ENCODE measurements around the gene C2orf15. TPM values are rescaled to one million over a fixed set of nuclear protein-coding genes. Genes with fewer than 3 reads are reported as not detected.
"Not testable (repeated sequence)": the region's sequence is repeated elsewhere in the genome, so short reads cannot be mapped to it uniquely, and the experiment has no call there.

C2orf15 gene
- total RNA-seq, 4 donors from 2014 or later = 0.49 to 1.2 (median 0.86) TPM

DNA sequence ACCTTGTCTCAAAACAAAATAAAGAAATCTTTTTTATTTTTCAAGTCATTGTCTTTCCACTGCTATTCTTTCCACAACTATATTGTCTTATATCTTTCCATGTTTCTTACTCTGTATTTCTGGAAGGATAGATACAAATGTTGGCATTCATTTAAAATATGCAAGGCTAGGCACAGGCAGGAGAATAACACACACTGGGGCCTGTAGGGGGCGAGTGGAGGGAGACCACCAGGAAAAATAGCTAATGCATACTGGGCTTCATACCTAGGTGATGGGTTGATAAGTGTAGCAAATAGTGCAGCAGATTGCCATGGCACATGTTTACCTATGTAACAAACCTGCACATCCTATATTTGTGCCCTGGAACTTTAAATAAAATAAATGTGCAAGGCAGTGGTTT, 49.0 kb downstream of the C2orf15 start:
- H3K27ac ChIP-seq = no peak overlapping the region
- H3K4me3 ChIP-seq = no peak overlapping the region
- intact Hi-C loops (cut with DNase I) = no loop called here
- H3K9me3 ChIP-seq = no peaks in the 10 kb centered on the region
- H3K27me3 ChIP-seq = no peaks in the 10 kb centered on the region
- no peaks in the 10 kb centered on the region for H3K4me1 ChIP-seq
- no peak for DNase-seq
- WGBS, 2 donors = 78 to 89% methylated on average over 1 of the region's 1 CpG
- peaks cover under 1 to 94% (median 11%) of the 10 kb centered on the region in 3 donors for H3K36me3 ChIP-seq
- TF ChIP-seq, protein P1, sequence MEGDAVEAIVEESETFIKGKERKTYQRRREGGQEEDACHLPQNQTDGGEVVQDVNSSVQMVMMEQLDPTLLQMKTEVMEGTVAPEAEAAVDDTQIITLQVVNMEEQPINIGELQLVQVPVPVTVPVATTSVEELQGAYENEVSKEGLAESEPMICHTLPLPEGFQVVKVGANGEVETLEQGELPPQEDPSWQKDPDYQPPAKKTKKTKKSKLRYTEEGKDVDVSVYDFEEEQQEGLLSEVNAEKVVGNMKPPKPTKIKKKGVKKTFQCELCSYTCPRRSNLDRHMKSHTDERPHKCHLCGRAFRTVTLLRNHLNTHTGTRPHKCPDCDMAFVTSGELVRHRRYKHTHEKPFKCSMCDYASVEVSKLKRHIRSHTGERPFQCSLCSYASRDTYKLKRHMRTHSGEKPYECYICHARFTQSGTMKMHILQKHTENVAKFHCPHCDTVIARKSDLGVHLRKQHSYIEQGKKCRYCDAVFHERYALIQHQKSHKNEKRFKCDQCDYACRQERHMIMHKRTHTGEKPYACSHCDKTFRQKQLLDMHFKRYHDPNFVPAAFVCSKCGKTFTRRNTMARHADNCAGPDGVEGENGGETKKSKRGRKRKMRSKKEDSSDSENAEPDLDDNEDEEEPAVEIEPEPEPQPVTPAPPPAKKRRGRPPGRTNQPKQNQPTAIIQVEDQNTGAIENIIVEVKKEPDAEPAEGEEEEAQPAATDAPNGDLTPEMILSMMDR (IDR thresholded peaks at IDR 0.05) = no peak
- TF ChIP-seq POLR2A (IDR thresholded peaks at IDR 0.05) = no peak

DNA sequence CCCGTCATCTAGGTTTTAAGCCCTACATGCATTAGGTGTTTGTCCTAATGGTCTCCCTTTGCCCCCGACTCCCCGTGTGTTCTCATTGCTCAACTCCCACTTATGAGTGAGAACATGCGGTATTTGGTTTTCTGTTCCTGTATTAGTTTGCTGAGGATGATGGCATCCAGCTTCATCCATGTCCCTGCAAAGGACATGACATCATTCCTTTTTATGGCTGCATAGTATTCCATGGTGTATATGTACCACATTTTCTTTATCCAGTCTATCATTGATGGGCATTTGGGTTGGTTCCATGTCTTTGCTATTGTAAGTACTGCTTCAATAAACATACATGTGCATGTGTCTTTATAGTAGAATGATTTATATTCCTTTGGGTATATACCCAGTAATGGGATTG, 50.9 kb downstream of the C2orf15 start:
- DNase-seq; H3K27ac ChIP-seq; H3K4me1 ChIP-seq; H3K27me3 ChIP-seq; H3K4me3 ChIP-seq; H3K9me3 ChIP-seq; intact Hi-C loops (cut with DNase I): not testable (repeated sequence)
- WGBS, 2 donors = 98 to 100% methylated on average over 4 of the region's 4 CpGs
- H3K36me3 ChIP-seq = peaks cover 5 to 100% (median 18%) of the 10 kb centered on the region in 3 donors

DNA sequence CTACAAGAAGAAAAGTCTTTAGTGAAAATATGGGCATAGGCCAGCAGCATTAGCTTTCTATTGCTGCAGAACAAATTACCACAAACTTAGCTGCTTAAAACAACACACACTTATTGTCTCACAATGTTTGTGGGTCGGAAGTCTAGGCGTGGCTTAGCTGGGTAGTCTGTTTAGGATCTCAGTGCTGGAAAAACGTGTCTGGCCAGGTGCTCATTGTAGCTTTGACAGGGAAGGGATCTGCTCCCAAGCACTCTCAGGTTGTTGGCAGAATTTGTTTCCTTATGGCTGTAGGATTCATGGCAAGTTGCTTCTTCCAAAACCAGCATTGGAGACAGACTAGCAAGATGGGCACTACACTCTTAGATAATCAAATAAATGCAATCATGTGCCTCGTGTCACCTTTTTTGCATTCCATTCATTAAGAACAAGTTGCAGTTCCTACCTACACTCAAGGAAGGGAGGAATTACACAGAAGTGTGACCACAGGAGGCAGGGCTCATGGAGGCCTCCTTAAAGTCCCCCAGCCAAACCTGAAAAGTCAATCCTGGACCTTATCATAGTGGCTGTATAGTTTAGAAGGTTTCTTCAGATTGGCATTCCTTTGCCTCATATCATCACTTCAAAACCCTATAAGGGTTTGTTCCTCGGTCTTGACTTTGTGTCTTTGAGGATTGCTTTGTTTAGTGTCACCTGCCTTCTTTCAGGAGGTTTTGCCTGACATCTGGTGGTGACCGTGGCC, 56.8 kb downstream of the C2orf15 start:
- Histone ChIP-seq H3K4me3 (no peak overlapping the region), H3K27me3 (no peaks in the 10 kb centered on the region), H3K4me1 (peaks cover 0 to 18% (median 0%) of the 10 kb centered on the region in 3 donors), H3K36me3 (peaks cover 5 to 54% (median 13%) of the 10 kb centered on the region in 3 donors), H3K27ac (peak overlapping the region in 3 of 4 donors; percentile 40 to 67 (median 63)), H3K9me3 (no peaks in the 10 kb centered on the region)
- intact Hi-C loops (cut with DNase I) = no loop called here
- WGBS, 2 donors = 71 to 79% methylated on average over 6 of the region's 6 CpGs
- DNase-seq = no peak
- TF ChIP-seq, protein P1 (IDR thresholded peaks at IDR 0.05) = no peak
- TF ChIP-seq POLR2A (IDR thresholded peaks at IDR 0.05) = no peak

DNA sequence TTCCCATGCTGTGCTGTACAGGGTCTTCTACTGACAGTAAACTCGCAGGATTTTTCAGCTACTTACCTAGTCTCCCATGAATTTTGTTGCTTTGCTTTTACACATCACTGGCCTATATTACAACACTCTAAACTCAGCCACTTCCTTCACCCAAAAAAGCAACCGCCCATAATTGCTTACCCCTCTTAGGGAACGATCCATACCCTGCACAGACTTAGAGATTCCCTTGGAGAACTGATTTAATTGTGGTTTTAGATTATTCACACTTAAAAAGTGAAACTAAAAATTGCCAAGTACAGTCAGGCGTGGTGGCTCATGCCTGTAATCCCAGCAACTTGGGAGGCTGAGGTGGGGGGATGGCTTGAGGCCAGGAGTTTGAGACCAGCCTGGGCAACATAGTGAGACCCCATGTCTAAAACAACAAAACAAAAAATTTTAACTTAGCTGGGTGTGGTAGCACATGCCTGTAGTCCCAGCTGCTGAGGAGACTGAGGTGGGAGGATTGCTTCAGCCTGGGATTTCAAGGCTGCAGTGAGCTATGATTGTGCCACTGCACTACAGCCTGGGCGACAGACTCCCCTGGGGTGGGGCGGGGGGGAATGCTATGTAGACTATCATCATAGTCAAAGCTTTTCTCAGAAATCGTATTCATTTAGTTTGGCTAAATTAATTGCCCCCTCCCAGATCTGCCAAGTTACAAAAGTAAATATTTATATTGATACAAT, 58.7 kb downstream of the C2orf15 start:
- intact Hi-C loops (cut with DNase I) = no loop called here
- H3K27me3 ChIP-seq = no peaks in the 10 kb centered on the region
- H3K36me3 ChIP-seq = peaks cover 5 to 35% (median 13%) of the 10 kb centered on the region in 3 donors
- no peak for TF ChIP-seq POLR2A (IDR thresholded peaks at IDR 0.05)
- TF ChIP-seq, protein P1 (IDR thresholded peaks at IDR 0.05) = no peak
- WGBS, 2 donors = 85 to 88% methylated on average over 6 of the region's 7 CpGs
- no peak overlapping the region for H3K4me3 ChIP-seq
- peaks cover 0 to 18% (median 0%) of the 10 kb centered on the region in 3 donors for H3K4me1 ChIP-seq
- no peak overlapping the region for H3K27ac ChIP-seq
- H3K9me3 ChIP-seq = no peaks in the 10 kb centered on the region
- no peak for DNase-seq

Small RNA genes within 50 kb of the gene (small RNA-seq; reads per million reads assigned to genes)
- gene AC092587.1 = 0 reads per million in 4 donors

Other genes with a start within 250 kb of the C2orf15 start
- 10 to 100 TPM in 2 of 4 donors, 1 to 10 TPM in 2; 6.5 to 33.6 (median 9.7) TPM for gene CRACDL, start 205.5 kb upstream of the C2orf15 start, total RNA-seq
- 10 to 100 TPM in 1 of 4 donors, 1 to 10 TPM in 3; 2.3 to 12.1 (median 4.8) TPM for gene TSGA10, start 13.2 kb downstream of the C2orf15 start, total RNA-seq
- gene LIPT1, start 13.3 kb downstream of the C2orf15 start, total RNA-seq = 1 to 10 TPM; 2.5 to 6.9 (median 4.4) TPM
- gene MITD1, start 39.4 kb downstream of the C2orf15 start, total RNA-seq = 10 to 100 TPM; 10.8 to 32.3 (median 28.7) TPM
- gene MRPL30, start 39.5 kb downstream of the C2orf15 start, total RNA-seq = 10 to 100 TPM; 18.3 to 35.9 (median 32.8) TPM
- not detected for gene LYG2, start 114.0 kb downstream of the C2orf15 start, total RNA-seq
- gene LYG1, start 159.5 kb downstream of the C2orf15 start, total RNA-seq = under 1 TPM in 1 of 4 donors, not detected in 3; 0.95 TPM
- gene TXNDC9, start 194.6 kb downstream of the C2orf15 start, total RNA-seq = 10 to 100 TPM; 32.8 to 56.2 (median 47.5) TPM
- gene EIF5B, start 195.7 kb downstream of the C2orf15 start, total RNA-seq = 10 to 100 TPM; 19.4 to 40.7 (median 30.0) TPM